Measurements from ENCODE around the gene FRMPD2.
"Not testable (repeated sequence)": the region's sequence is repeated elsewhere in the genome, so short reads cannot be mapped to it uniquely, and the experiment has no call there.

Gene FRMPD2

DNA sequence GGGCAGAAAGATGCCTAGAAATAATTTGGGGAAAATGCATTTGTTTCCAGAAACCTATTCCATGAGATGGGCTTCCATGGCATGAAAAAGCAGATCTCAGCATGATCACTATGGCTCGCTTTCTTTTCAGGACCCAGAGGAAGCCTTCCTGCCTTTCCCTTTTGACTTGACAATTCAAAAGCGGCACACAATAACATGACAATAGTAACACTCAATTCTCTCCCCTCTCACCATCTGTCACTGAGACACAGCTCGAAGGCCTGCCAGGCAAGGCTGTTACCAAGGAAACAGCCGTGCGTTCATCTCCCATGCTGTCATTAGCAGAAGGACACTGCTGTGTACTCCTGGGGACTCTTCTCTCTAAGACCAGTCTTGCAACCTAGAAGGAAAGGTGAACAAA is 101.8 kb downstream of the FRMPD2 start:
- not testable (repeated sequence) for H3K4me3 ChIP-seq (ENCODE audit: low read depth, low read length); DNase-seq (ENCODE audit: low read depth)

DNA sequence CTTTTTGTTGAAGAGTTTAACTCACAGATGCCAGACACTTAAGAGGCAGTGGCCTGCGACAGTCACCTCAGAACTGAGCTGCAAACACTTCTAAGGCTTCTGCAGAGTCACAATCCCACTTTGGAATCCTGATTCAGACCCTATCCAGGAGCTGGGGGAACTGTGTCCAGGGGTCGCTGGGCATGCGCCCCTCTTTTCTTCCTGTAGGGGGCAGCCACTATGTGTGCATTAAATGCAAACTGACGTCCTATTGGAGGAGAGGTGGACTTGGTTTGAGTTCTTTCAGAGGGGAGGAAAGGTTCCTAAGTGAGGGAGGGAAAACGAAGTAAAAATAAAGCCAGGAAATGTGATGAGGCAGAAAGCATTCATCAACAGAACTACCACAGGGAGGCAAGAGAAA is 113.8 kb downstream of the FRMPD2 start:
- DNase-seq (ENCODE audit: low read depth); H3K4me3 ChIP-seq (ENCODE audit: low read depth, low read length): not testable (repeated sequence)

DNA sequence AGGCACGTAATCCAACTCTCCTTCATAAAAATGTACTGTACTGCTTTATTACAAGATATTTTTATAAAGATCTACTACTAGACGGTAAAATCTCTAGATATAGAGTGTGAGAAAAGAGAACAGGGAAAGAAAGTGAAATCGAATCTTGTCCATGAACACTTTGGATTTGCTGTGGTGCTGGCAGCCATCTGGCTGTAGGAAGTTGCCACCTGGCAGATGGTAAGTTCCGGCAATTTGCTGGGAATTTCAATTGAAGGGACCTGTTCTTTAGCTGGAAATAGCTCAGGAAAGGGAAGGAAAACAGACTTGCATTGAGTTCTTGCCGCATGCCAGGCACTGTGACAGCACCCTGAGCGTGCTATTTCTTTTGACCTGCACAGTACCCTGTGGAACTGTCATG is 114.3 kb downstream of the FRMPD2 start:
- not testable (repeated sequence) for H3K4me3 ChIP-seq (ENCODE audit: low read depth, low read length); DNase-seq (ENCODE audit: low read depth)

DNA sequence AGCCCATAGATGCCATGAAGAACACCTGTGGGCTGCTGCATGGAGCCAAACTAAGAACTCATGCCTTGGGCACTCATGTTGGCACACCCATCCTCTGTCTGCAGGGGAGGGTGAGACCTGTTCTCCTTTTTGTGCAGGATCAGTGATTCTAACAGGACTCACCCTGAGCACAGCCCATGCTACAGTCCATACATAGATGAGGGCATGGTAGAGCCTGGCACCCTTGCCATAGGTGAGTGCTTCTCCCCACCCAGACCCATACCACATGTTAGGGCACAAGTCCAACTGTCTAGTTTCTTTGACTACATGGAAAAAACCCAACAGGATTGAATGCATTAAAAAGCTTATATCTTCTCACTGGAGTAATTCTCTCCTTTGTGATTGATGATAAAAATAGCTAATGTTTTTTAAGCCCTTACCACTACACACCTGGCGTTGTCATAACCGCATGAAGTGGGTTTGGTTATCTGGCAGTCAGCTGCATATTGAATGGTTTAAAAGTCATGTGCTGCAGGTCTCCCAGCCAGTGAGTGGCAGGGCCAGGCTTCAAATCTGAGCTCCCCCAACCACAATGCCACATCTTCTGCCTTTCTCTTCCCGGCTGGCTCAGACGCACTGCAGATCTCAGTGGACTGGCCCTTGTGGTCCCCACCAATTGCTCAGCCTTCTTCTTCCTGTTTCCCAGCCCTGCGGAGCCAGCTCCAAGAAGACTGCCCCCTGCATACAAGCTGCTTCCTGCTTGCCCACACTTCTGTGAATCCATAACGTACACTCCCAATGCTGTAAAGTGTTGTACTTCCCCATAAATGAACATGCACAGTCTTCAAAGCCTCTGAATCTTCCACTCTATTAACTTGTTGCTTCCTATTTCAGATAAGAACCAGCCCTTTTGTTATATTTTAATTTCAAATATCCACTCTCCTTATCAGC is 120.0 kb downstream of the FRMPD2 start:
- not testable (repeated sequence) for DNase-seq (ENCODE audit: low read depth)

DNA sequence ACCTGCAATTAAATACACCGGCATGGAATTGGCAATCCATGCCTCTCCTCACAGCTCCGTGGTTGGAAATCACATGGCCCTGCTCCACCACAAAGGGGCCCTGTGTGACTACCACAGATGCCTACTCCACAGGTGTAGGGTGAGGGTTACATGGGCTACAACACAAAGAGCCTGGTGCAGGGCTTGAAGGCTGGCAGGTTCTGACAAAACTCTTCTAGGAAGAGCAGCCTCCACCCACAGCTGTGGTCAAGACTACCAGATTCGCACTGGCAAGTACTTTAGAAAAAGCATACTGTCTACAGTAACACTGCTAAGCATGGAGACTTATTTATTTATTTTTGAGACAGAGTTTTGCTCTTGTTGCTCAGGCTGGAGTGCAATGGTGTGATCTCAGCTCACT is 126.9 kb downstream of the FRMPD2 start:
- not testable (repeated sequence) for DNase-seq (ENCODE audit: low read depth)

More for the DNA sequence above, 120.0 kb downstream of the FRMPD2 start:
- H3K4me3 ChIP-seq (ENCODE audit: low read depth, low read length) = not testable (repeated sequence)

DNA sequence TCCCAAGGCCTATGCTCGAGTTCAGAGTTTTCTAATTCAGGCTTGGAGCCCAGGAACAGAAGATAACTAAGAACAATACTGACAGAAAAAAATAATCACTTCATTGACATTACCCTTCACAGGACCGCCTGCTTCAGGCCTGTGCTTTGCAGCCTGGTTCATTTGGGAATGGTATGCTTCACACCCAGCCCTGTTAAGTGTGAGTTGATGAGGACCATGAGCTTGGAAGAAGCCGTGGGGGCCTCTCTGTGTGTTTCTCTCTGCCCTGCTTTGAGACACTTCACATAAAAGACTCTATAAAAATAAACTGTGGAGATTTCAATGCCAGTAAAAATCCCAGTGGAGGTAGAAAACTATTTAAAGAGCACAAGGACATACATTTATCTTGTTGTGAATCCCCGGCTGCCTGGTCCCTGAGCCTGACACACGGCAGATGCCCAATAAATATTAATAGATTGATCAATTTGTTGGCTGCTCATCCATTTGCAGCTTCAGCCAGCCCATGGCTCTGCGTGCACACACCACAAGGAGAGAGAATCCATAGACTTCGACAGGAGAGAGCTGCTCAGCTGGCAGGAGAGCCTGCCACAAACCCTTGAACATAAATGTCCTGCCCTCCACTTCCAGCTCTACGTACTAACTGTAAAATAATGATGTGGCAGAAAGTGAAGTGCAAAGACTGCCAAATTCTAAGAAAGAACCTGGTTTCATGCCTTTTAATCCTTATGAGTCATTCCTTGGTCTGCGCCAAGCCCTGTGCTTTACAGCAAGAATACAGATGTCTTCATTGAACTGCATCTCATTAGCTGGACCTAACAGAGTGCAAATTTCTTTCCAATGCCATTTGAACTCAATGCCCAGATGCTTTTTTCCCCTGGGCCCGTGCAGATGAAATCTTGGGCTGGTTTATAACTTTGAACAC is 130.5 kb downstream of the FRMPD2 start:
- not testable (repeated sequence) for H3K4me3 ChIP-seq (ENCODE audit: low read depth, low read length); DNase-seq (ENCODE audit: low read depth)

More for the DNA sequence above, 126.9 kb downstream of the FRMPD2 start:
- H3K4me3 ChIP-seq (ENCODE audit: low read depth, low read length) = not testable (repeated sequence)

DNA sequence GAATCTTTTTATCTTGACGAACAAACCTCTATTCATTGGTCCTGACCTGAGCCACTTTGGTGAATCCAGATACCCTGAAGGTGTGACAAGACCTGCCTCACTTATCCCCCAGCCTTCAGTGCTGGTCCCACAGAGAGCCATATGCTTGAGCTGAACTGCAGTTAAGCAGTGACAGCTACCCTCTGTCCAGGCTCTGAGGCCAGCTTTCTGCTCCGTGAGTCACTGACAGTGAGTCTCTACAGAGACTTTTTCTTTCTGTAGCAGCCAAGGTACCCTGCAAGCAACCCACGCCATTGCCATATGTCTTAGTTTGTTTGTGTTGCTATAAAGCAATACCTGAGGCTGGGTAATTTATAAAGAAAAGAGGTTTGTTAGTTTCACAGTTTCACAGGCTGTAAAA is 133.5 kb downstream of the FRMPD2 start:
- not testable (repeated sequence) for DNase-seq (ENCODE audit: low read depth)

DNA sequence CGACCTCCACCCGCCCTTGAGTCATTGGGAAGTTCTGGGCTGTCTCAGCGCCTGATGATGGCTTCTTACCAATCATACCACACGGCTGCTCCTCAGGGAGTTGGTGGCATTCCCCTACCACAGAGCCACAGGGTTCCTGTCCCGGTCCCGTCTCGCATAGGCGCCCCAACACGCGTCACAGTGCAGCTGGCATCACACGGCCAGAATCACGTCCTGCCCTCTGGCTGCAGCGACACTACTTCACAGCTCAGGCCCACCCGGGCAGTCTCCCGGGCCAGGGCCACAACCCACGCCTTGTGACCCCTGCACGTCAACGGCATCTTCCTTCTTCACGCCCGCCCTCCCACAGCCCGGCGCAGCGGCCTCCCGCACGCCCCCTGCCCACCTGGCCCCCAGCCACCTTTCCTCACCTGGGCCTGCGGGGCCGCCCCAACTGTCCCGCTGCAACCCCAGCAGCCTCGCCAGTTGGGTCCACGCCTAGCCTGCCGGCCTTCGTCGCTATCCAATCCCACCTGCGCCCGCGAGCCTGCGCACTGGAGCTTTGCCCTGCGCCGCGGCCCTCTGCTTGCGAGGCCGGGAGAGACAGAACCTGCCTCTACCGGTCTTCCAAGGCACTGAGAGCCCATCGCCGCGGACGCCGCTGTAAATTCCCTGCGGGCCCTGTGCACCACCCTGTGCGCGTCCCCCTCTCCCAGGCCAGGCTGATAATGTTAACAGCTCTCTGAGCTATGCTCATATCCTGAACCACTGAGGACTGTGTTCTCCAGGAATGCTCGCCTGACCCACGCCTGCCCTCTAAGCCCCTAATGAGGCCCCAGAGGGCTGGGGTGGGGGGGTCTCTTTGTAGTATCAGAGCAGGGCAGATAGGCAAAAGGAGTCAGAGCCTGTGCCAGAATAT is 134.3 kb downstream of the FRMPD2 start:
- not testable (repeated sequence) for DNase-seq (ENCODE audit: low read depth); H3K4me3 ChIP-seq (ENCODE audit: low read depth, low read length)

More for the DNA sequence above, 133.5 kb downstream of the FRMPD2 start:
- not testable (repeated sequence) for H3K4me3 ChIP-seq (ENCODE audit: low read depth, low read length)

DNA sequence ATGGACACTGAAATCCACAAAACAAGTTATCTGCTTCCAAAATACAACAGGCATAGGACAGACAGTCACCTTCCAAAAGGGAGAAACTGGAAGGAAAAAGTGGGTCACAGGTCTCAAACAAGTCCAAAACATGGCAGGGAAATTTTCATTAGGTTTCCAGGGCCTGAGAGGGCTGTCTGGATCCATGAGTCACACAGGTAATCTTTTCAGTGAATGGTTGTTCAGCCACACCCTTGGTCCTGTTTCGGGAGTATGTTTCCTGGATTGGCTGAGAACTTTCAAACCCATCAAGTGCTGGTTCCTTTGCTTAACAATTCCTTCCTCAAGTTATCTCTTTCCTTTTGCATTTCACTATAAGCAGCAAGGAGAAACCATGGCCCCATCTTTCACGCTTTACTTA is 145.5 kb downstream of the FRMPD2 start:
- H3K4me3 ChIP-seq (ENCODE audit: low read depth, low read length); DNase-seq (ENCODE audit: low read depth): not testable (repeated sequence)

DNA sequence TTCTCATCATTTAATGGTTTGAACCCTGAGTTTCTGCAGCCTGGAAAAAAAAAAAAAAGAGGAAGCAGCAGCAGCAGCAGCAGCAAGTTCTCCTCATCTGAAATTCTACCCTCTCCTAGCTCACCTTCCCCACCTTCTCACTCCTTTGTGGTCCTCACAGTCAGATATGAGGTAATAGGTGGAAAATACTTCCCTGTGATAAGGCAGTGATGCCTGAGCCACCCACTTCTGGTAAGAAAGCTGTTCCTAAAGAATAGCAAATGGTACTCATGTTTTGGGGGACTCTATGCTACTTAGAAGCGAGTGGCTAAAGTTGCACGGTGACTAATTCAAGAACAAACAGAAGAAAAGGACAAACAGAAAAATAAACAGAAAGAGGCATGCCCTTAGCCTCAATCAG is 148.2 kb downstream of the FRMPD2 start:
- not testable (repeated sequence) for DNase-seq (ENCODE audit: low read depth); H3K4me3 ChIP-seq (ENCODE audit: low read depth, low read length)

DNA sequence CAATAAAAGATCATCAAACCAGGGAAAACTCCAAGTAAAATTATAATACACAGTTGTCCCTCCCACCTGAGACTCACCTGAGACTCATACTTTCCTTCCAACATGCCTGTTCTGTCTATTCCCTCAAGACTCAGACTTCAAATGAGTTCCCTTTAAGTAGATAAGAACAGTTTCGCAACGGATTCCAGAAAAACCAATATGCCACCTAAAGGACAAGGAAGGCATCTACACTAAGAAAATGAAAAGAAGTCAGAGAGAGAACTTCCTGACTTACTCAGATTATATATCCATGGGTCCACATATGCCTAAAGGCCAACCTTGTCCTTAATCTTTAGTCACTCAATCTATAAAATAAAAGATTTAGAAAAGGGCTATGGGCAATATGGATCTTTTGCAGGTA is 148.9 kb downstream of the FRMPD2 start:
- H3K4me3 ChIP-seq (ENCODE audit: low read depth, low read length); DNase-seq (ENCODE audit: low read depth): not testable (repeated sequence)

DNA sequence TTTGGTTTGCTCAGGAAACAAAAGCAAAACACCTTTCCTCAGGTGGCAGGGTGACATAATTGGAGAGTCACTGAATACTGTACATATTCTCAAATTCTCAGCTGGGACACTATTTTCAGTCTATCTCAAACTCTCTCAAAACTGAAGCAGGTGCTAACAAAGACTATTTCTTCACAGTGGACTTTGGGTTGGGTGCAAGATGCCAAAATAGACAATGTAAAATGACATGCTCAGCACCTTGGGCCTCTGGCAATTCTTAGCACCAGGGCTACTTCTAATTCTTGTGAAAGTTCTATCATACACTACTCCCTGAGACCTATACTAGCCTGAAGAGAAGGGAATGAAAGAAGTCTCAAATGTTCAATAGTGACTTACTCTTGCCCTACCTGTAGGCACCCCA is 151.9 kb downstream of the FRMPD2 start:
- not testable (repeated sequence) for H3K4me3 ChIP-seq (ENCODE audit: low read depth, low read length); DNase-seq (ENCODE audit: low read depth)

DNA sequence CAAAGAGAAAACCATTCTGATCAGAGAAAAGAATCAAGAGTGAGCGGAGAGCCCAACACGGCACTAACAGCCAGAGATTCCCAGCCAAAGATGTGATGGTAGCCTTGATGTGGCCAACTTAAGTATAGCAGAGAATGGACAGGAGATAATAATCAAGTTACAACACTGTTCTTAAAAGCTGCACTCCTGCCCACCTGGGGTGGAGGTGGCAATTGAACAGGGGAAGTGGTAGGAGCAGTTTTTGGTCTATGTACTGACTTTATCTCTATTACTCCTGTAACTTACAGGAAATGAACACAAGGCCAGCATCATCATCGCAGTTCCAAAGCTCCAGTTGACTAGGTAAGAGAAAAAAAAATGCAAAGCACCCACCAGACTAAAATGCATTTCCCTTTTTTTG is 164.2 kb downstream of the FRMPD2 start:
- not testable (repeated sequence) for DNase-seq (ENCODE audit: low read depth)

More for the DNA sequence above, 164.2 kb downstream of the FRMPD2 start:
- H3K4me3 ChIP-seq (ENCODE audit: low read depth, low read length) = not testable (repeated sequence)
